Cardiac muscle cell (in vitro differentiated cells and primary cell): Measurements from ENCODE around the gene RHOD. TPM values are rescaled to one million over a fixed set of nuclear protein-coding genes. Genes with fewer than 3 reads are reported as not detected.
A peak's percentile ranks its signal among the peaks of the same experiment; 100 is the strongest.

Source experiments
- DNase-seq, 2 donors: peaks; one replicate each; pipeline versions ENCODE4 v3.0.0 to v3.0.0-alpha.2; 2010 to 2017; ENCODE audit warnings: low read depth in 1 of 2, low spot score in 1 of 2
- H3K27ac ChIP-seq: fragments of 200-600 bp; sonication (generic); 2 replicates; pipeline ENCODE4 v1.5.1; 2016
- H3K27me3 ChIP-seq: fragments of 200-600 bp; sonication (generic); 2 replicates; pipeline ENCODE4 v1.6.0; 2016; ENCODE audit warnings: control low read depth
- H3K36me3 ChIP-seq: fragments of 200-600 bp; sonication (generic); 2 replicates; pipeline ENCODE4 v1.5.1; 2016; ENCODE audit warnings: control low read depth
- H3K4me1 ChIP-seq: fragments of 200-600 bp; sonication (generic); 2 replicates; pipeline ENCODE4 v1.8.1; 2017; ENCODE audit warnings: low read depth, mild to moderate bottlenecking, mixed run types
- H3K4me3 ChIP-seq: fragments of 200-600 bp; sonication (generic); 2 replicates; pipeline ENCODE4 v1.5.1; 2016; ENCODE audit warnings: mild to moderate bottlenecking
- H3K9me3 ChIP-seq: fragments of 200-600 bp; sonication (generic); 2 replicates; pipeline ENCODE4 v1.5.1; 2017; ENCODE audit warnings: low read depth, mild to moderate bottlenecking, control low read depth
- CTCF ChIP-seq: IDR thresholded peaks from 2 replicates; pipeline ENCODE4 v1.5.1; 2012; ENCODE audit warnings: low read depth, mild to moderate bottlenecking, low read length
- polyA plus RNA-seq: library from polyadenylated mRNA; unstranded; fragments of >200 nt; fragmentation: Nextera tagmentation; extraction: Ambion mirVana; gene quantifications from 2 replicates; pipeline ENCODE4 v1.2.1, GENCODE V29; 2016
- total RNA-seq: library from RNA; depleted of rRNA; stranded (reverse); fragments of >200 nt; gene quantifications from 2 replicates; pipeline ENCODE4 v1.2.3, GENCODE V29; 2016

The RHOD gene
- total and polyA plus RNA-seq, 2 experiments from 2014 or later = 44.2 to 48.5 TPM

GRCh38 chr11:67076202-67076601 is 19.6 kb downstream of the RHOD start:
- no peaks in the 10 kb centered on the region for H3K27me3 ChIP-seq
- H3K27ac ChIP-seq = no peak overlapping the region
- TF ChIP-seq CTCF = no peak
- H3K9me3 ChIP-seq = no peaks in the 10 kb centered on the region
- DNase-seq = no peak
- H3K4me3 ChIP-seq = no peak overlapping the region
- H3K4me1 ChIP-seq = no peaks in the 10 kb centered on the region
- no peaks in the 10 kb centered on the region for H3K36me3 ChIP-seq

- no peak for TF ChIP-seq CTCF
- no peak overlapping the region for H3K4me3 ChIP-seq
- H3K27me3 ChIP-seq = no peaks in the 10 kb centered on the region
- no peaks in the 10 kb centered on the region for H3K9me3 ChIP-seq
- H3K4me1 ChIP-seq = no peaks in the 10 kb centered on the region
- H3K36me3 ChIP-seq = no peaks in the 10 kb centered on the region
- no peak overlapping the region for H3K27ac ChIP-seq
- DNase-seq = no peak
These were observed 22.5 kb downstream of the RHOD start for GRCh38 chr11:67079065-67079705.

- no peak for TF ChIP-seq CTCF
- Histone ChIP-seq H3K4me1 (no peaks in the 10 kb centered on the region), H3K27ac (no peak overlapping the region), H3K4me3 (no peak overlapping the region), H3K36me3 (no peaks in the 10 kb centered on the region), H3K27me3 (no peaks in the 10 kb centered on the region), H3K9me3 (no peaks in the 10 kb centered on the region)
- DNase-seq = peak; percentile 27 to 68
These were observed 25.6 kb downstream of the RHOD start for GRCh38 chr11:67082071-67082791.

GRCh38 chr11:67083786-67084366 is 27.2 kb downstream of the RHOD start:
- DNase-seq = no peak
- Histone ChIP-seq H3K9me3 (no peaks in the 10 kb centered on the region), H3K4me1 (no peaks in the 10 kb centered on the region), H3K27me3 (no peaks in the 10 kb centered on the region), H3K27ac (no peak overlapping the region), H3K36me3 (no peaks in the 10 kb centered on the region), H3K4me3 (no peak overlapping the region)
- TF ChIP-seq CTCF = no peak

GRCh38 chr11:67085617-67086016 is 29.0 kb downstream of the RHOD start:
- H3K9me3 ChIP-seq = no peaks in the 10 kb centered on the region
- no peak for TF ChIP-seq CTCF
- no peaks in the 10 kb centered on the region for H3K36me3 ChIP-seq
- H3K27ac ChIP-seq = no peak overlapping the region
- H3K27me3 ChIP-seq = no peaks in the 10 kb centered on the region
- H3K4me3 ChIP-seq = no peak overlapping the region
- no peak for DNase-seq
- no peaks in the 10 kb centered on the region for H3K4me1 ChIP-seq
